Fibroblast of lung (primary cell): ENCODE results near the gene IMPDH1. TPM values are rescaled to one million over a fixed set of nuclear protein-coding genes. Genes with fewer than 3 reads are reported as not detected.

ENCODE experiments used
- DNase-seq, 2 donors: peaks; one replicate each; pipeline versions ENCODE4 v3.0.0 to v3.0.0-alpha.2; 2010; ENCODE audit warnings: low read depth in 2 of 2
- H2AFZ ChIP-seq: 2 replicates; pipeline ENCODE4 v1.5.1; 2012; ENCODE audit warnings: low read length, control low read depth, inconsistent platforms
- H3K27ac ChIP-seq: 2 replicates; pipeline ENCODE4 v1.5.1; 2011; ENCODE audit warnings: low read length, control low read depth; ENCODE audit not compliant: insufficient read depth
- H3K27me3 ChIP-seq: 2 replicates; pipeline ENCODE4 v1.5.1; 2011; ENCODE audit warnings: mild to moderate bottlenecking, low read length; ENCODE audit not compliant: control insufficient read depth, insufficient read depth
- H3K36me3 ChIP-seq: 2 replicates; pipeline ENCODE4 v1.5.1; 2011; ENCODE audit warnings: low read length; ENCODE audit not compliant: control insufficient read depth, insufficient read depth
- H3K4me1 ChIP-seq: 2 replicates; pipeline ENCODE4 v1.5.1; 2011; ENCODE audit warnings: low read length; ENCODE audit not compliant: control insufficient read depth, insufficient read depth; ENCODE audit errors: extremely low read depth
- H3K4me2 ChIP-seq: 2 replicates; pipeline ENCODE4 v1.5.1; 2011; ENCODE audit warnings: low read length, control low read depth; ENCODE audit not compliant: insufficient read depth; ENCODE audit errors: extremely low read depth
- H3K4me3 ChIP-seq, 4 experiments: fragments of 200-600 bp in 1 of 4; sonication (generic) in 1 of 4; replicated peaks in 1 of 4; 2 replicates each; pipeline ENCODE4 v1.5.1; 2011 to 2016; ENCODE audit warnings: low read length in 4 of 4, low read depth in 3 of 4, mild to moderate bottlenecking in 3 of 4, control low read depth in 2 of 4, inconsistent platforms in 1 of 4, mixed read lengths in 1 of 4; ENCODE audit not compliant: insufficient read depth in 1 of 4; ENCODE audit errors: control extremely low read depth in 1 of 4
- H3K79me2 ChIP-seq: 2 replicates; pipeline ENCODE4 v1.5.1; 2012; ENCODE audit warnings: mild to moderate bottlenecking, low read length, inconsistent platforms; ENCODE audit not compliant: control insufficient read depth, insufficient read depth
- H3K9ac ChIP-seq: 2 replicates; pipeline ENCODE4 v1.5.1; 2011; ENCODE audit warnings: mild to moderate bottlenecking, low read length, control low read depth; ENCODE audit not compliant: insufficient read depth
- H3K9me3 ChIP-seq: 2 replicates; pipeline ENCODE4 v1.5.1; 2012; ENCODE audit warnings: low read depth, low read length; ENCODE audit not compliant: control insufficient read depth, insufficient read depth
- H4K20me1 ChIP-seq: 2 replicates; pipeline ENCODE4 v1.5.1; 2011; ENCODE audit warnings: low read length; ENCODE audit not compliant: control insufficient read depth, insufficient read depth; ENCODE audit errors: extremely low read depth
- EZH2 ChIP-seq: IDR thresholded peaks from 2 replicates; pipeline ENCODE4 v1.5.1; 2012; ENCODE audit warnings: low read length, control low read depth, mild to moderate bottlenecking; ENCODE audit errors: missing control alignments
- polyA plus RNA-seq, 2 donors: library from polyadenylated mRNA; depleted of rRNA in 1 of 2; stranded (reverse) in 1 of 2; unstranded in 1 of 2; fragments of >200 nt; gene quantifications; 2 replicates each; pipeline ENCODE4 v1.2.1, GENCODE V29; 2011 to 2012; ENCODE audit warnings: missing spikeins in 1 of 2
- total RNA-seq: library from RNA; depleted of rRNA; stranded (reverse); fragments of >200 nt; gene quantifications from 2 replicates; pipeline ENCODE4 v1.2.1, GENCODE V29; 2014
- TF ChIP-seq, protein P1 (sequence below), 2 donors: IDR thresholded peaks in 1 of 2; conservative IDR thresholded peaks in 1 of 2; 1 replicate in 1 of 2; 2 replicates in 1 of 2; pipeline ENCODE4 v1.5.1; 2011 to 2012; ENCODE audit warnings: low read length in 2 of 2, control low read depth in 1 of 2, inconsistent platforms in 1 of 2, low read depth in 1 of 2, mild to moderate bottlenecking in 1 of 2

The IMPDH1 gene
- total and polyA plus RNA-seq, 2 donors (not counting 1 experiment from before 2014, with no cell fraction given): 30.2 to 56.5 TPM

DNA sequence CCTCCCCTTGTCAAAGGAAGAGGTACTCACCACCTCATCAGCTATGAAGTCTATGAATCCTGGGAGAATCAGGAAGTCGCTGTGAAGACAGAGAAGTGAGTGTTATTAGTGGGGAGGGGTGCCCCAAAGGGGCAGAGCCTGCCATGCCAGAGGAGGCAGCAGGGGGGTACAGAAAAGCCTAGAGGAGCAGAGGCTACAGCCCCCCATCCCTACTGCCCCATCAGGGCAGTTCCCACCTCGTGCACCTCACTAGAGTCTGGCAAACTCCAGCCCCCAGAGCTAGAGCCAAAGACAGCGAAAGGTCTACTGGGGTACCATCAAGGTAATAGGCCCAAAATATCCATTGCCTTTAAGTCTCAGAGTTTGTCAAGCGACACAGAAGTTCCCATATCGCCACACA is 6.1 kb downstream of the IMPDH1 start:
- no peak overlapping the region for H3K9ac ChIP-seq
- no peak overlapping the region for H3K4me3 ChIP-seq
- peak overlapping the region; percentile 32 for H3K4me2 ChIP-seq
- no peak overlapping the region for H2AFZ ChIP-seq
- no peak overlapping the region for H3K27ac ChIP-seq
- H3K27me3 ChIP-seq: no peaks in the 10 kb centered on the region
- TF ChIP-seq EZH2: no peak
- peaks cover 12% of the 10 kb centered on the region for H3K79me2 ChIP-seq
- no peak for DNase-seq
- H3K4me1 ChIP-seq: peaks cover 3% of the 10 kb centered on the region
- peaks cover 19% of the 10 kb centered on the region for H3K36me3 ChIP-seq
- H3K9me3 ChIP-seq: no peaks in the 10 kb centered on the region
- H4K20me1 ChIP-seq: no peaks in the 10 kb centered on the region

DNA sequence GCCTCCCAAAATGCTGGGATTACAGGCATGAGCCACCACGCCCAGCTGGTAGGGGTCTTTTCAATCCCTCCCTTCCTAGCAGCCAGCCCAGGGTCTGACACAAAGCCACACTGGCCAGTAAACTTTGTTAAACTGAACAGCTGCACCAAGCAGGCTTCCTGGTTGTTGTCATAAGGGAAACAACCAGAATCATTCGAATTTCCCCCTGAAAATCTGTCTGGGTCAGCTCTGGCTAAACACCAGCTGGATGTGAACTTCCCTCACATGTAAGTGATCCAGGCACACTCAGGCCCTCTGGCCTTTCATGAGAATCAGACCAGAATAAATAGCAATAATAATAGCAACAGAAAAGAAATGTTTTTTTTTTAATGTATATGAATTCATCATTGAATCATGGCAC is 7.4 kb downstream of the IMPDH1 start:
- no peak for TF ChIP-seq EZH2
- TF ChIP-seq, protein P1, sequence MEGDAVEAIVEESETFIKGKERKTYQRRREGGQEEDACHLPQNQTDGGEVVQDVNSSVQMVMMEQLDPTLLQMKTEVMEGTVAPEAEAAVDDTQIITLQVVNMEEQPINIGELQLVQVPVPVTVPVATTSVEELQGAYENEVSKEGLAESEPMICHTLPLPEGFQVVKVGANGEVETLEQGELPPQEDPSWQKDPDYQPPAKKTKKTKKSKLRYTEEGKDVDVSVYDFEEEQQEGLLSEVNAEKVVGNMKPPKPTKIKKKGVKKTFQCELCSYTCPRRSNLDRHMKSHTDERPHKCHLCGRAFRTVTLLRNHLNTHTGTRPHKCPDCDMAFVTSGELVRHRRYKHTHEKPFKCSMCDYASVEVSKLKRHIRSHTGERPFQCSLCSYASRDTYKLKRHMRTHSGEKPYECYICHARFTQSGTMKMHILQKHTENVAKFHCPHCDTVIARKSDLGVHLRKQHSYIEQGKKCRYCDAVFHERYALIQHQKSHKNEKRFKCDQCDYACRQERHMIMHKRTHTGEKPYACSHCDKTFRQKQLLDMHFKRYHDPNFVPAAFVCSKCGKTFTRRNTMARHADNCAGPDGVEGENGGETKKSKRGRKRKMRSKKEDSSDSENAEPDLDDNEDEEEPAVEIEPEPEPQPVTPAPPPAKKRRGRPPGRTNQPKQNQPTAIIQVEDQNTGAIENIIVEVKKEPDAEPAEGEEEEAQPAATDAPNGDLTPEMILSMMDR (conservative IDR thresholded peaks at IDR 0.05 in 1 of 2, IDR thresholded peaks at IDR 0.05 in 1 of 2; ENCODE audit: low read depth in 1 of 2, low read length in 2 of 2): no peak
- no peak for DNase-seq
- Histone ChIP-seq H3K4me2 (no peak overlapping the region), H3K79me2 (peaks cover 12% of the 10 kb centered on the region), H3K27ac (no peak overlapping the region), H3K9me3 (no peaks in the 10 kb centered on the region), H3K36me3 (peaks cover 24% of the 10 kb centered on the region), H3K4me1 (peaks cover 3% of the 10 kb centered on the region), H3K27me3 (no peaks in the 10 kb centered on the region), H3K4me3 (no peak overlapping the region), H3K9ac (no peak overlapping the region), H2AFZ (no peak overlapping the region), H4K20me1 (no peaks in the 10 kb centered on the region)

DNA sequence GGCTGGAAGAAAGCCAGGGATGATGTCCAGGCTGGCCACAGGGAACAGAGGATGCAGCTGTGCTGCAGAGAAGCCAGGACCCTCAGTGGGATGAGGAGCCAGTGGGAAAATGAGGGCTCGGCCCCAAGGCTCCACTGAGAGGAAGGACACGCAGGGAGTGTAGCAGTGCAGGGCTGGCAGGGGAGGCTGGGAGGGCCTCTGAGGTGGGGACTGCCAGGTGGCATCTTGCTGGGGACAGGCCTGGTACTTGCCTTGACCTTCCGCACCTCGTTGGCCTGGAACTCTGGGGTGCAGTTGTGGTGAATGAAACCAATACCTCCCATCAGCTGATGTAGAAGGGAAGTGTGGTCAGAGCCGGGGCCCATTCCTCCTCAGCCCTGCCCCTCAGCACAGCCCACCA is 9.2 kb downstream of the IMPDH1 start:
- no peaks in the 10 kb centered on the region for H3K27me3 ChIP-seq

More for the DNA sequence above, 9.2 kb downstream of the IMPDH1 start:
- H2AFZ ChIP-seq: no peak overlapping the region
- H3K9me3 ChIP-seq: no peaks in the 10 kb centered on the region
- H3K4me2 ChIP-seq: no peak overlapping the region
- peaks cover 3% of the 10 kb centered on the region for H3K4me1 ChIP-seq
- H3K79me2 ChIP-seq: peaks cover 12% of the 10 kb centered on the region
- no peak overlapping the region for H3K9ac ChIP-seq
- no peak overlapping the region for H3K27ac ChIP-seq
- DNase-seq: no peak
- no peaks in the 10 kb centered on the region for H4K20me1 ChIP-seq
- H3K36me3 ChIP-seq: peaks cover 29% of the 10 kb centered on the region
- no peak for TF ChIP-seq EZH2
- TF ChIP-seq, protein P1 (conservative IDR thresholded peaks at IDR 0.05 in 1 of 2, IDR thresholded peaks at IDR 0.05 in 1 of 2; ENCODE audit: low read depth in 1 of 2, low read length in 2 of 2): no peak
- H3K4me3 ChIP-seq: no peak overlapping the region
